Right ventricle myocardium superior (tissue), 1 donor: ENCODE results near the gene IFIT1. TPM values are rescaled to one million over a fixed set of nuclear protein-coding genes. Genes with fewer than 3 reads are reported as not detected.
"Not testable (repeated sequence)": the region's sequence is repeated elsewhere in the genome, so short reads cannot be mapped to it uniquely, and the experiment has no call there.

Source experiments
- ATAC-seq: fragments of 200-7000 bp; cut with Tn5 transposase; one replicate; pipeline ENCODE4 v1.9.1; 2020; ENCODE audit warnings: mild to moderate bottlenecking; ENCODE audit not compliant: poor library complexity
- DNase-seq: peaks from one replicate; pipeline ENCODE4 v3.0.0-alpha.2; 2020
- intact Hi-C: fragments of 100-400 bp; cut with DNase I; formaldehyde crosslinking; loops from one replicate; pipeline ENCODE4 v1.11.2; 2022
- total RNA-seq: library from RNA; stranded (reverse); fragmentation: NEBNext Ultra II Directional; extraction: Animal tissue kit (Norgen Biotek cat#: 25700); gene quantifications from one replicate; pipeline ENCODE4 v1.2.1, GENCODE V29; 2021
- donor health status: DM: no; HTN: yes; CAD: no; lungs with severe emphysema.

The IFIT1 gene
- total RNA-seq, 1 donor from 2014 or later = 28.1 TPM

- intact Hi-C loops = no loop called here
- DNase-seq = peak; percentile 67
- peak; percentile 81 for ATAC-seq
Observed at GRCh38 chr10:89414879-89415821, 22.7 kb downstream of the IFIT1 start.

- DNase-seq (no peak), ATAC-seq (no peak)
- intact Hi-C loops = no loop called here
Observed at GRCh38 chr10:89416465-89416864, 24.0 kb downstream of the IFIT1 start.

GRCh38 chr10:89419548-89419947, 27.1 kb downstream of the IFIT1 start:
- no peak for DNase-seq
- intact Hi-C loops = no loop called here

GRCh38 chr10:89421018-89421476, 28.6 kb downstream of the IFIT1 start:
- no peak for ATAC-seq

More at GRCh38 chr10:89419548-89419947, 27.1 kb downstream of the IFIT1 start:
- no peak for ATAC-seq

GRCh38 chr10:89425000-89425399, 32.6 kb downstream of the IFIT1 start:
- DNase-seq (no peak), ATAC-seq (no peak)
- intact Hi-C loops = loop anchor here (10.0 kb wide), 1 partner anchor 280 kb away; the partner anchor contains the start of gene KIF20B

More at GRCh38 chr10:89421018-89421476, 28.6 kb downstream of the IFIT1 start:
- intact Hi-C loops = loop anchor here (10.0 kb wide), 1 partner anchor 284 kb away; the partner anchor contains the start of gene KIF20B
- DNase-seq = no peak

GRCh38 chr10:89426230-89426868, 33.9 kb downstream of the IFIT1 start:
- DNase-seq = no peak
- ATAC-seq = peak; percentile 77
- intact Hi-C loops = loop anchor here (2.0 to 10.0 kb wide), 2 partner anchors 138 to 278 kb away; partner anchors contain the start of gene KIF20B

GRCh38 chr10:89427629-89428028, 35.2 kb downstream of the IFIT1 start:
- no peak for DNase-seq
- intact Hi-C loops = loop anchor here (2.0 to 10.0 kb wide), 2 partner anchors 137 to 277 kb away; partner anchors contain the start of gene KIF20B
- no peak for ATAC-seq

- intact Hi-C loops = loop anchor here (10.0 kb wide), 1 partner anchor 276 kb away; the partner anchor contains the start of gene KIF20B
- ATAC-seq (peak; percentile 76), DNase-seq (no peak)
Observed at GRCh38 chr10:89428877-89429276, 36.5 kb downstream of the IFIT1 start.

GRCh38 chr10:89431977-89432376, 39.6 kb downstream of the IFIT1 start:
- no peak for DNase-seq
- intact Hi-C loops = loop anchor here (5.0 kb wide), 1 partner anchor 45 kb away; no protein-coding TSS in a partner anchor
- peak; percentile 28 for ATAC-seq

- no peak for ATAC-seq
- DNase-seq = no peak
- intact Hi-C loops = no loop called here
Observed at GRCh38 chr10:89438525-89438924, 46.1 kb downstream of the IFIT1 start.

GRCh38 chr10:89440226-89441009, 48.0 kb downstream of the IFIT1 start:
- ATAC-seq (peak; percentile 96), DNase-seq (peak; percentile 73)
- intact Hi-C loops = no loop called here

GRCh38 chr10:89442289-89442688, 49.9 kb downstream of the IFIT1 start:
- ATAC-seq = no peak
- no peak for DNase-seq
- intact Hi-C loops = no loop called here

GRCh38 chr10:89444819-89445218, 52.4 kb downstream of the IFIT1 start:
- ATAC-seq, intact Hi-C loops, DNase-seq: not testable (repeated sequence)

GRCh38 chr10:89450901-89451300, 58.5 kb downstream of the IFIT1 start:
- no peak for DNase-seq
- no peak for ATAC-seq
- intact Hi-C loops = no loop called here

- ATAC-seq = no peak
- intact Hi-C loops = no loop called here
- DNase-seq = no peak
Observed at GRCh38 chr10:89452193-89452592, 59.8 kb downstream of the IFIT1 start.

- DNase-seq (no peak), ATAC-seq (no peak)
- intact Hi-C loops = no loop called here
Observed at GRCh38 chr10:89454561-89455347, 62.3 kb downstream of the IFIT1 start.
